ENCODE results near the gene BCKDHB. TPM values are rescaled to one million over a fixed set of nuclear protein-coding genes. Genes with fewer than 3 reads are reported as not detected.

Gene BCKDHB
- total RNA-seq, 1 experiment from 2014 or later, result 24.3 TPM

DNA sequence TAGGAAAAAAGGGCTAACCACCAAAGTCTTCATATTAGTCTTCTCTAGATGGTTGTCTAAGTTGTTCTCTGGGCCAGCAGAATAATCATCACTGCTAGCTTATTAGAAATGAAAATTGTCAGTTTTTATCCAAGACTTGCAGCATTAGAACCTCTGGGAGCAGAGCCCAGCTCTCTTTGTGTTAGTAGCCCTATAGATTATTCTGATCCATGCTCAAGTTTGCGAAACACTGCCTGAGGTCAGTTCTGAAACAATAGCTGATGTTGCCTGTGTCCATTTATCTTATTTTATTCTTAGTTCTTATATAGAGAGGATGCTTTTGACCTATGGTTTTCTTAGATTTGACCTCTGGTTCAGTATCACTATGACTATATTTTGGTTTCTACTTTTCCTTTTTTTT lies 66.9 kb downstream of the BCKDHB start:
- peaks cover 2% of the 10 kb centered on the region; the same call in 1 of the 2 replicates for H3K36me3 Mint-ChIP-seq
- ATAC-seq (no peak), DNase-seq (ENCODE audit: low spot score) (no peak)
- ChIA-PET POLR2A (no interaction called here), CTCF (no interaction called here)
- no peak overlapping the region for H3K27ac Mint-ChIP-seq
- no peaks in the 10 kb centered on the region for H3K27me3 Mint-ChIP-seq (ENCODE audit: low read depth)
- H3K4me3 Mint-ChIP-seq, result no peak overlapping the region
- H3K9me3 Mint-ChIP-seq, result no peaks in the 10 kb centered on the region
- TF ChIP-seq ZNF671 (CRISPR knock-in tag; IDR thresholded peaks at IDR 0.05), result no peak
- TF ChIP-seq ZNF263 (CRISPR knock-in tag; IDR thresholded peaks at IDR 0.05; ENCODE audit: low read depth), result no peak
- TF ChIP-seq GTF2I (CRISPR knock-in tag; conservative IDR thresholded peaks at IDR 0.05), result no peak
- no peak for TF ChIP-seq ESRRA (CRISPR knock-in tag; IDR thresholded peaks at IDR 0.05; ENCODE audit: borderline replicate concordance)
- no peak for TF ChIP-seq ELF4 (CRISPR knock-in tag; IDR thresholded peaks at IDR 0.05; ENCODE audit: low read depth)
- TF ChIP-seq TCF7 (CRISPR knock-in tag; IDR thresholded peaks at IDR 0.05; ENCODE audit: low read depth), result no peak
- TF ChIP-seq ERG (CRISPR knock-in tag; IDR thresholded peaks at IDR 0.05), result no peak
- TF ChIP-seq NFYB (CRISPR knock-in tag; conservative IDR thresholded peaks at IDR 0.05; ENCODE audit: low read depth), result no peak
- no peak for TF ChIP-seq ZNF232 (CRISPR knock-in tag; IDR thresholded peaks at IDR 0.05)
- TF ChIP-seq SP1 (CRISPR knock-in tag; conservative IDR thresholded peaks at IDR 0.05), result no peak
- no peak for TF ChIP-seq FOXK1 (CRISPR knock-in tag; IDR thresholded peaks at IDR 0.05)
- no peaks in the 10 kb centered on the region for H3K4me1 Mint-ChIP-seq

- DNase-seq (ENCODE audit: low spot score), result no peak
- POLR2A ChIA-PET, result no interaction called here
- no peak overlapping the region for H3K4me3 Mint-ChIP-seq
- CTCF ChIA-PET, result no interaction called here
- no peak overlapping the region for H3K27ac Mint-ChIP-seq
- H3K36me3 Mint-ChIP-seq, result peaks cover 2% of the 10 kb centered on the region; the same call in 1 of the 2 replicates
- H3K27me3 Mint-ChIP-seq (ENCODE audit: low read depth), result no peaks in the 10 kb centered on the region
- TF ChIP-seq KAT7 (CRISPR knock-in tag; IDR thresholded peaks at IDR 0.05; ENCODE audit: borderline replicate concordance) (no peak), PRDM15 (CRISPR knock-in tag; IDR thresholded peaks at IDR 0.05) (no peak), ATF3 (CRISPR knock-in tag; conservative IDR thresholded peaks at IDR 0.05) (no peak), ATF6 (CRISPR knock-in tag; IDR thresholded peaks at IDR 0.05) (no peak)
- TF ChIP-seq, protein P1, sequence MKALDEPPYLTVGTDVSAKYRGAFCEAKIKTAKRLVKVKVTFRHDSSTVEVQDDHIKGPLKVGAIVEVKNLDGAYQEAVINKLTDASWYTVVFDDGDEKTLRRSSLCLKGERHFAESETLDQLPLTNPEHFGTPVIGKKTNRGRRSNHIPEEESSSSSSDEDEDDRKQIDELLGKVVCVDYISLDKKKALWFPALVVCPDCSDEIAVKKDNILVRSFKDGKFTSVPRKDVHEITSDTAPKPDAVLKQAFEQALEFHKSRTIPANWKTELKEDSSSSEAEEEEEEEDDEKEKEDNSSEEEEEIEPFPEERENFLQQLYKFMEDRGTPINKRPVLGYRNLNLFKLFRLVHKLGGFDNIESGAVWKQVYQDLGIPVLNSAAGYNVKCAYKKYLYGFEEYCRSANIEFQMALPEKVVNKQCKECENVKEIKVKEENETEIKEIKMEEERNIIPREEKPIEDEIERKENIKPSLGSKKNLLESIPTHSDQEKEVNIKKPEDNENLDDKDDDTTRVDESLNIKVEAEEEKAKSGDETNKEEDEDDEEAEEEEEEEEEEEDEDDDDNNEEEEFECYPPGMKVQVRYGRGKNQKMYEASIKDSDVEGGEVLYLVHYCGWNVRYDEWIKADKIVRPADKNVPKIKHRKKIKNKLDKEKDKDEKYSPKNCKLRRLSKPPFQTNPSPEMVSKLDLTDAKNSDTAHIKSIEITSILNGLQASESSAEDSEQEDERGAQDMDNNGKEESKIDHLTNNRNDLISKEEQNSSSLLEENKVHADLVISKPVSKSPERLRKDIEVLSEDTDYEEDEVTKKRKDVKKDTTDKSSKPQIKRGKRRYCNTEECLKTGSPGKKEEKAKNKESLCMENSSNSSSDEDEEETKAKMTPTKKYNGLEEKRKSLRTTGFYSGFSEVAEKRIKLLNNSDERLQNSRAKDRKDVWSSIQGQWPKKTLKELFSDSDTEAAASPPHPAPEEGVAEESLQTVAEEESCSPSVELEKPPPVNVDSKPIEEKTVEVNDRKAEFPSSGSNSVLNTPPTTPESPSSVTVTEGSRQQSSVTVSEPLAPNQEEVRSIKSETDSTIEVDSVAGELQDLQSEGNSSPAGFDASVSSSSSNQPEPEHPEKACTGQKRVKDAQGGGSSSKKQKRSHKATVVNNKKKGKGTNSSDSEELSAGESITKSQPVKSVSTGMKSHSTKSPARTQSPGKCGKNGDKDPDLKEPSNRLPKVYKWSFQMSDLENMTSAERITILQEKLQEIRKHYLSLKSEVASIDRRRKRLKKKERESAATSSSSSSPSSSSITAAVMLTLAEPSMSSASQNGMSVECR (CRISPR knock-in tag; IDR thresholded peaks at IDR 0.05; ENCODE audit: borderline replicate concordance), result no peak
- TF ChIP-seq, protein P2, sequence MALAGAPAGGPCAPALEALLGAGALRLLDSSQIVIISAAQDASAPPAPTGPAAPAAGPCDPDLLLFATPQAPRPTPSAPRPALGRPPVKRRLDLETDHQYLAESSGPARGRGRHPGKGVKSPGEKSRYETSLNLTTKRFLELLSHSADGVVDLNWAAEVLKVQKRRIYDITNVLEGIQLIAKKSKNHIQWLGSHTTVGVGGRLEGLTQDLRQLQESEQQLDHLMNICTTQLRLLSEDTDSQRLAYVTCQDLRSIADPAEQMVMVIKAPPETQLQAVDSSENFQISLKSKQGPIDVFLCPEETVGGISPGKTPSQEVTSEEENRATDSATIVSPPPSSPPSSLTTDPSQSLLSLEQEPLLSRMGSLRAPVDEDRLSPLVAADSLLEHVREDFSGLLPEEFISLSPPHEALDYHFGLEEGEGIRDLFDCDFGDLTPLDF (CRISPR knock-in tag; IDR thresholded peaks at IDR 0.05), result no peak
- TF ChIP-seq, protein P3, sequence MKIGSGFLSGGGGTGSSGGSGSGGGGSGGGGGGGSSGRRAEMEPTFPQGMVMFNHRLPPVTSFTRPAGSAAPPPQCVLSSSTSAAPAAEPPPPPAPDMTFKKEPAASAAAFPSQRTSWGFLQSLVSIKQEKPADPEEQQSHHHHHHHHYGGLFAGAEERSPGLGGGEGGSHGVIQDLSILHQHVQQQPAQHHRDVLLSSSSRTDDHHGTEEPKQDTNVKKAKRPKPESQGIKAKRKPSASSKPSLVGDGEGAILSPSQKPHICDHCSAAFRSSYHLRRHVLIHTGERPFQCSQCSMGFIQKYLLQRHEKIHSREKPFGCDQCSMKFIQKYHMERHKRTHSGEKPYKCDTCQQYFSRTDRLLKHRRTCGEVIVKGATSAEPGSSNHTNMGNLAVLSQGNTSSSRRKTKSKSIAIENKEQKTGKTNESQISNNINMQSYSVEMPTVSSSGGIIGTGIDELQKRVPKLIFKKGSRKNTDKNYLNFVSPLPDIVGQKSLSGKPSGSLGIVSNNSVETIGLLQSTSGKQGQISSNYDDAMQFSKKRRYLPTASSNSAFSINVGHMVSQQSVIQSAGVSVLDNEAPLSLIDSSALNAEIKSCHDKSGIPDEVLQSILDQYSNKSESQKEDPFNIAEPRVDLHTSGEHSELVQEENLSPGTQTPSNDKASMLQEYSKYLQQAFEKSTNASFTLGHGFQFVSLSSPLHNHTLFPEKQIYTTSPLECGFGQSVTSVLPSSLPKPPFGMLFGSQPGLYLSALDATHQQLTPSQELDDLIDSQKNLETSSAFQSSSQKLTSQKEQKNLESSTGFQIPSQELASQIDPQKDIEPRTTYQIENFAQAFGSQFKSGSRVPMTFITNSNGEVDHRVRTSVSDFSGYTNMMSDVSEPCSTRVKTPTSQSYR (CRISPR knock-in tag; IDR thresholded peaks at IDR 0.05), result no peak
- ATAC-seq, result no peak
- no peaks in the 10 kb centered on the region for H3K4me1 Mint-ChIP-seq
- no peaks in the 10 kb centered on the region for H3K9me3 Mint-ChIP-seq
Measured at GRCh38 chr6:80174900-80175572, 68.6 kb downstream of the BCKDHB start.

All from WTC11 (cell line).